GM23248 (cell line): ENCODE measurements around the gene DLGAP3. TPM values are rescaled to one million over a fixed set of nuclear protein-coding genes. Genes with fewer than 3 reads are reported as not detected.

Source experiments
- DNase-seq: peaks from one replicate; pipeline ENCODE4 v3.0.0-alpha.2; 2015
- H2AFZ ChIP-seq: fragments of 200-600 bp; sonication (generic); 2 replicates; pipeline ENCODE4 v1.6.1; 2016; ENCODE audit warnings: antibody characterized with exemption
- H3F3A ChIP-seq: fragments of 200-600 bp; sonication (generic); 2 replicates; pipeline ENCODE4 v1.6.1; 2016; ENCODE audit warnings: mild to moderate bottlenecking, antibody characterized with exemption, mixed run types; ENCODE audit not compliant: insufficient read depth
- H3K27ac ChIP-seq: fragments of 200-600 bp; sonication (generic); 2 replicates; pipeline ENCODE4 v1.5.1; 2016; ENCODE audit warnings: mild to moderate bottlenecking
- H3K27me3 ChIP-seq: fragments of 200-600 bp; sonication (generic); replicated peaks from 2 replicates; pipeline ENCODE4 v1.6.1; 2016; ENCODE audit warnings: mild to moderate bottlenecking; ENCODE audit not compliant: insufficient read depth
- H3K36me3 ChIP-seq: fragments of 200-600 bp; sonication (generic); 2 replicates; pipeline ENCODE4 v1.6.1; 2016; ENCODE audit warnings: low read depth, mild to moderate bottlenecking
- H3K4me1 ChIP-seq: fragments of 200-600 bp; sonication (generic); 2 replicates; pipeline ENCODE4 v1.6.1; 2016; ENCODE audit warnings: mild to moderate bottlenecking; ENCODE audit not compliant: insufficient read depth
- H3K4me2 ChIP-seq: fragments of 200-600 bp; sonication (generic); one replicate; pipeline ENCODE4 v1.6.1; 2016; ENCODE audit warnings: mild to moderate bottlenecking; ENCODE audit not compliant: unreplicated experiment
- H3K4me3 ChIP-seq: fragments of 200-600 bp; sonication (generic); 2 replicates; pipeline ENCODE4 v1.5.1; 2016; ENCODE audit warnings: mild to moderate bottlenecking
- H3K79me2 ChIP-seq: fragments of 200-600 bp; sonication (generic); 2 replicates; pipeline ENCODE4 v1.6.1; 2016; ENCODE audit warnings: mild to moderate bottlenecking; ENCODE audit not compliant: insufficient read depth
- H3K9ac ChIP-seq: fragments of 200-600 bp; sonication (generic); 2 replicates; pipeline ENCODE4 v1.6.1; 2016; ENCODE audit warnings: mild to moderate bottlenecking
- H3K9me2 ChIP-seq: fragments of 200-600 bp; sonication (generic); 2 replicates; pipeline ENCODE4 v1.6.1; 2016; ENCODE audit warnings: mixed run types, mild to moderate bottlenecking, moderate library complexity; ENCODE audit not compliant: insufficient read depth
- H3K9me3 ChIP-seq: fragments of 200-600 bp; sonication (generic); one replicate; pipeline ENCODE4 v1.6.1; 2017; ENCODE audit warnings: low read depth
- H4K20me1 ChIP-seq: fragments of 200-600 bp; sonication (generic); 2 replicates; pipeline ENCODE4 v1.6.0; 2016; ENCODE audit not compliant: insufficient read depth
- EZH2 ChIP-seq: fragments of 200-600 bp; sonication (generic); IDR thresholded peaks from 2 replicates; pipeline ENCODE4 v1.6.1; 2018; ENCODE audit warnings: antibody characterized with exemption, mild to moderate bottlenecking; ENCODE audit not compliant: insufficient read depth, poor library complexity, severe bottlenecking
- EZH2phosphoT487 ChIP-seq: fragments of 200-600 bp; sonication (generic); IDR thresholded peaks from 2 replicates; pipeline ENCODE4 v1.6.1; 2018; ENCODE audit warnings: antibody characterized with exemption, moderate library complexity, mild to moderate bottlenecking, low read depth; ENCODE audit not compliant: insufficient read depth
- WGBS, 2 experiments: methylation state at CpG; one replicate each; pipeline ENCODE4 v1.1.6; 2015 to 2017; ENCODE audit warnings: low lambda C conversion rate in 2 of 2, low coverage in 1 of 2; ENCODE audit errors: missing lambda C conversion rate in 2 of 2; 5-methylcytosine and 5-hydroxymethylcytosine counted together
- in situ Hi-C: fragments of 300-500 bp; cut with MboI; formaldehyde crosslinking; loops from 2 replicates; pipeline ENCODE4 v1.15.0; 2020
- polyA plus RNA-seq: library from polyadenylated mRNA; unstranded; fragments of >200 nt; fragmentation: Nextera tagmentation; extraction: Ambion mirVana; gene quantifications from 2 replicates; pipeline ENCODE4 v1.2.1, GENCODE V29; 2016
- total RNA-seq: library from RNA; depleted of rRNA; stranded (reverse); fragments of >200 nt; shearing (Covaris generic); gene quantifications from 2 replicates; pipeline ENCODE4 v1.2.3, GENCODE V29; 2014

Gene DLGAP3
- total and polyA plus RNA-seq, 2 experiments from 2014 or later: 0.11 TPM; not detected in 1

DNA sequence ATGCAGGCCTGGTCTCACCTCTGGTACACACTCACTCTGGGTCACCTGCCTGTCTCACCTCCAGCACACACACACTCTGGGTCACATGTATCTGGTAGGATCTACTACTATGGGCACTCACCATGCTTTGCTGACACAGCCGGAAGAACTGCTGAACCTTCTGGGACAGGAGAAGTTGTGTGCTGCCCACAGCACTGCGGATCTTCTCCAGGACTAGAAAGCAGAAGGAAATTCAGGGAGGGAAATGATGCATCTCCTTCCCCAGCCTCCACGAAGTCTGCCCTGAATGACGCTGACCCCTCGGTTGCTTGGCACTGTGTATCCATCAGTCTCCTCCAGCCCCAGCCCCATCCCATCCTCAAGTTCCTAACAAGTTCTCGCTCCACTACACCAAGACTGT is 62.0 kb downstream of the DLGAP3 start:
- no peak for DNase-seq
- in situ Hi-C loops: no loop called here
- WGBS, 2 experiments: 79 to 82% methylated on average over 6 of the region's 6 CpGs
- Histone ChIP-seq H3K27ac (no peak overlapping the region), H2AFZ (no peak overlapping the region), H3F3A (no peaks in the 10 kb centered on the region), H3K27me3 (peaks cover 6% of the 10 kb centered on the region; the same call in 1 of the 2 replicates), H4K20me1 (no peaks in the 10 kb centered on the region), H3K4me2 (no peak overlapping the region), H3K9ac (no peak overlapping the region), H3K4me3 (no peak overlapping the region), H3K9me2 (no peaks in the 10 kb centered on the region), H3K36me3 (no peaks in the 10 kb centered on the region), H3K4me1 (no peaks in the 10 kb centered on the region), H3K9me3 (no peaks in the 10 kb centered on the region), H3K79me2 (no peaks in the 10 kb centered on the region)
- TF ChIP-seq EZH2phosphoT487: no peak
- no peak for TF ChIP-seq EZH2

DNA sequence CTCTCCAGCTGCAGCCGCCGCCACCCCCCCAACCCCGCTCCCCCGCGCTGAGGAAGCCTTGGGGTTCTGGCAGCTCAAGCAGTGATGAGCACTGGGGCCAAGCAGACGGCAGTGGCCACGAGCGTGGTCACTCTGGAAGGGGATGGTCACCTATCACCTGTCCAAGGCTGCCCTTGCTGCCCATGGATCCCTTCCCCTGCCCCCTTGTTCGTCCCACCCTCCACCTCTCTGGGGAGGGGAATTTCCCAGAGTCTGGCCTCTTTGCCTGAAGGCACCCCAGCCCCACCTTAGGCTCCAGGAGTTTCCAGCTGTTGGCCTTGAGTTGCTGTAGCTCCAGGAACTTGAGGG is 62.7 kb downstream of the DLGAP3 start:
- peak overlapping the region; percentile 99 for H2AFZ ChIP-seq
- no peaks in the 10 kb centered on the region for H3K9me3 ChIP-seq
- H3F3A ChIP-seq: no peaks in the 10 kb centered on the region
- in situ Hi-C loops: no loop called here
- no peaks in the 10 kb centered on the region for H3K36me3 ChIP-seq
- WGBS, 2 experiments: 32% methylated on average over 8 to 9 of the region's 9 CpGs
- no peaks in the 10 kb centered on the region for H3K9me2 ChIP-seq
- DNase-seq: no peak
- no peaks in the 10 kb centered on the region; the same call in 1 of the 2 replicates for H3K27me3 ChIP-seq
- no peaks in the 10 kb centered on the region for H3K79me2 ChIP-seq
- peak overlapping the region; percentile 85 for H3K4me3 ChIP-seq
- H3K4me2 ChIP-seq: peak overlapping the region; percentile 87
- no peak overlapping the region for H3K27ac ChIP-seq
- TF ChIP-seq EZH2: no peak
- no peak for TF ChIP-seq EZH2phosphoT487
- H4K20me1 ChIP-seq: no peaks in the 10 kb centered on the region
- peak overlapping the region; percentile 83 for H3K9ac ChIP-seq
- H3K4me1 ChIP-seq: no peaks in the 10 kb centered on the region

DNA sequence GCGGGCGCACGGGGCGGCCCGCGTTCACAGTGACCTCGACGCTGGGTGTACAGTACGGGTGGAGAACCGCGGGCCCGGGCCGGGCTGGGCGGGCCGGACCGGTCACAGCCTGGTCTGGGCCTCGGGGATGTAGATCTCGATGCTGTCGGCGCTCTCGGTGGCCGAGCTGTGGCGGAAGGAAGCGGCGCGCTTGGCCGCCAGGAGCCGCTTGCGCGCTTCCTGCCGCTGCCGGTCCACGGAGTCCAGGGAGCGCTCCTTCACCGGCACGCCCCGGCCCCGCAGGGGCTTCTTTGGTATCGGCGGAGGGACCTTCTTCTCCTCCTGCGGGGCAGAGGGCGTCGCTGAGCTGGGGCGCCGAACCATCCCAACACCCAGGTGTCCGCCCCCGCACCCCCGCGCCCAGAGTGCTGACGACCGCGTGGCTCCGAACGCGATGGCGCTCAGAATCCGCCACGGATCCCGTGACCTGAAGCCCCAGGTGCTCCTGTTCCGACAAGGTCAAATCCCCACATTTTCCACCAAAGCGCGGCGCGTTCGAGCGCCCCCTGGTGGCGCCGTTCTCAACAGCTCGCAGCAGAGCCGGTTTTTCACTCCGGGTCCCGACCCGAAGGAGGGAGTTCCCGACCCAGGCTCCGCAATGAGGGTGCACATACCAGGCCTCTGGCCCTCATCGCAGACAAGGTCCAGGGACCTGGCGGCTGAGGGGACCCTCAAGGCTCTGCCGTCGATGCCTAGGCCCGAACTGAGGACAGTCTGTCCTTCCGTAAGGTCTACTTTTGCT is 63.3 kb downstream of the DLGAP3 start:
- H3K4me1 ChIP-seq: no peaks in the 10 kb centered on the region
- no peaks in the 10 kb centered on the region for H3K36me3 ChIP-seq
- no peaks in the 10 kb centered on the region for H3K9me2 ChIP-seq
- H3K4me3 ChIP-seq: peak overlapping the region; percentile 85
- no peaks in the 10 kb centered on the region for H3K79me2 ChIP-seq
- H4K20me1 ChIP-seq: no peaks in the 10 kb centered on the region
- no peak overlapping the region for H3K27ac ChIP-seq
- peak overlapping the region; percentile 87 for H3K4me2 ChIP-seq
- H2AFZ ChIP-seq: peak overlapping the region; percentile 99
- H3K27me3 ChIP-seq: no peaks in the 10 kb centered on the region; the same call in 1 of the 2 replicates
- peak; percentile 78 for DNase-seq
- no peaks in the 10 kb centered on the region for H3K9me3 ChIP-seq
- H3F3A ChIP-seq: no peaks in the 10 kb centered on the region
- WGBS, 2 experiments: 2 to 4% methylated on average over 41 to 55 of the region's 81 CpGs
- H3K9ac ChIP-seq: peak overlapping the region; percentile 83
- in situ Hi-C loops: no loop called here
- no peak for TF ChIP-seq EZH2
- TF ChIP-seq EZH2phosphoT487: no peak

DNA sequence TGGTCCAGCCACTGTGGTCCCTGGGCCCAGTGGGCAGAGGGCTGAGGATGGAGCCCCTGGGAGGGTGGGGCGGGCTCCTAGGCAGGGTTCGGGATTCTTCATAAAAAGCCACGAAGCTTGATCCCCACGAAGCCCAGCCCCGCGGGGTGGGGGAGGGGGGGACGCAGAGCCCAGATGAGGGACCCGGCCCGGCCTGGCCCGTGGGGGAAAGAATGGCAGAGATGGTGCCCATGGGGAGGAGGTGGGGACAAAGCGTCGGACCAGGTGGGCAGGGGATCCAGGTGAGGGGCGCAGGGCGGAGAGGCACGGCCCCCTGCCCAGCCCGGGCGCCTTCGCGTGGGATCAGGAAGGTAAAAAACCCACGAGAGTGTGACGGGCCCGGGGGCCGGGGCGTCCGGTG is 63.9 kb downstream of the DLGAP3 start:
- Histone ChIP-seq H3K4me2 (peak overlapping the region; percentile 87), H3K9me3 (no peaks in the 10 kb centered on the region), H3K79me2 (no peaks in the 10 kb centered on the region), H3K9ac (peak overlapping the region; percentile 83), H3K4me3 (peak overlapping the region; percentile 85), H4K20me1 (no peaks in the 10 kb centered on the region), H2AFZ (peak overlapping the region; percentile 99), H3K36me3 (no peaks in the 10 kb centered on the region), H3K27ac (no peak overlapping the region), H3K9me2 (no peaks in the 10 kb centered on the region), H3K4me1 (no peaks in the 10 kb centered on the region), H3K27me3 (no peaks in the 10 kb centered on the region; the same call in 1 of the 2 replicates), H3F3A (no peaks in the 10 kb centered on the region)
- TF ChIP-seq EZH2: no peak
- no peak for TF ChIP-seq EZH2phosphoT487
- DNase-seq: no peak
- WGBS, 2 experiments: 11% methylated on average over 25 of the region's 25 CpGs; no CpG with 5 or more reads in 1 of the 2 experiments
- in situ Hi-C loops: no loop called here
